SU-DHL-6 (cell line): ENCODE data around the gene GPR26.

Experiments used
- H2AFZ ChIP-seq: fragments of 200-600 bp; sonication (generic); 2 replicates; pipeline ENCODE4 v1.6.1; 2014; ENCODE audit warnings: low read depth, mild to moderate bottlenecking, moderate library complexity, mixed read lengths, antibody characterized with exemption, low read length; ENCODE audit not compliant: severe bottlenecking
- H3F3A ChIP-seq: fragments of 200-600 bp; shearing (Covaris generic); 2 replicates; pipeline ENCODE4 v1.6.0; 2016; ENCODE audit warnings: antibody characterized with exemption, mild to moderate bottlenecking; ENCODE audit not compliant: insufficient read depth
- H3K27ac ChIP-seq: fragments of 200-600 bp; sonication (generic); 2 replicates; pipeline ENCODE4 v1.5.1; 2016; ENCODE audit warnings: low read depth, mild to moderate bottlenecking, low read length, moderate library complexity, mixed read lengths
- H3K27me3 ChIP-seq: fragments of 200-600 bp; sonication (generic), shearing (Covaris generic); 2 replicates; pipeline ENCODE4 v1.6.0; 2014; ENCODE audit warnings: mild to moderate bottlenecking, low read length
- H3K36me3 ChIP-seq: fragments of 200-600 bp; sonication (generic); 2 replicates; pipeline ENCODE4 v1.6.1; 2014; ENCODE audit warnings: mild to moderate bottlenecking, low read length, mixed read lengths
- H3K4me2 ChIP-seq: fragments of 300-600, 200-600 bp; shearing (Covaris generic), sonication (generic); 2 replicates; pipeline ENCODE4 v1.6.0; 2014; ENCODE audit warnings: low read length, low read depth, mild to moderate bottlenecking; ENCODE audit not compliant: poor library complexity, severe bottlenecking
- H3K4me3 ChIP-seq: fragments of 200-600 bp; sonication (generic); 2 replicates; pipeline ENCODE4 v1.5.1; 2014; ENCODE audit warnings: antibody characterized with exemption, low read length, mild to moderate bottlenecking, mixed read lengths; ENCODE audit not compliant: insufficient read depth, poor library complexity, severe bottlenecking
- H3K79me2 ChIP-seq: fragments of 200-600 bp; sonication (generic); 2 replicates; pipeline ENCODE4 v1.6.1; 2014; ENCODE audit warnings: mild to moderate bottlenecking, low read length, moderate library complexity; ENCODE audit not compliant: insufficient read depth
- H3K9ac ChIP-seq: fragments of 200-600 bp; sonication (generic); 2 replicates; pipeline ENCODE4 v1.7.0; 2014; ENCODE audit warnings: mild to moderate bottlenecking, low read length
- H3K9me2 ChIP-seq: fragments of 200-600 bp; sonication (generic); replicated peaks from 2 replicates; pipeline ENCODE4 v1.6.1; 2014; ENCODE audit warnings: low read length; ENCODE audit not compliant: insufficient read depth
- H3K9me3 ChIP-seq: fragments of 200-600 bp; sonication (generic); 2 replicates; pipeline ENCODE4 v1.6.1; 2014; ENCODE audit warnings: low read length, mixed read lengths; ENCODE audit not compliant: insufficient read depth
- H4K20me1 ChIP-seq: fragments of 200-600 bp; sonication (generic); 2 replicates; pipeline ENCODE4 v1.6.1; 2014; ENCODE audit warnings: low read depth, mild to moderate bottlenecking, antibody characterized with exemption, low read length, moderate library complexity, mixed read lengths
- CTCF ChIP-seq: fragments of 200-600 bp; sonication (generic); IDR thresholded peaks from one replicate; pipeline ENCODE4 v1.5.1; 2017; ENCODE audit warnings: antibody characterized with exemption, mild to moderate bottlenecking, low read length, moderate library complexity; ENCODE audit not compliant: insufficient read depth, poor library complexity, severe bottlenecking
- EZH2phosphoT487 ChIP-seq: fragments of 200-600 bp; sonication (generic), shearing (Covaris generic); conservative IDR thresholded peaks from 2 replicates; pipeline ENCODE4 v1.6.1; 2018; ENCODE audit warnings: mild to moderate bottlenecking, antibody characterized with exemption, low read length, moderate library complexity, mixed read lengths

GPR26 gene

GRCh38 chr10:123681285-123681684 lies 15.1 kb downstream of the GPR26 start:
- Histone ChIP-seq H3K4me2 (no peak overlapping the region), H3K79me2 (no peaks in the 10 kb centered on the region), H3K4me3 (no peak overlapping the region), H3K27ac (no peak overlapping the region), H3K9ac (no peak overlapping the region), H3K27me3 (no peaks in the 10 kb centered on the region), H2AFZ (no peak overlapping the region), H4K20me1 (no peaks in the 10 kb centered on the region), H3K36me3 (no peaks in the 10 kb centered on the region), H3K9me2 (no peaks in the 10 kb centered on the region), H3F3A (no peaks in the 10 kb centered on the region), H3K9me3 (no peaks in the 10 kb centered on the region)
- TF ChIP-seq EZH2phosphoT487 (no peak), CTCF (no peak)

GRCh38 chr10:123682477-123682876 lies 16.3 kb downstream of the GPR26 start:
- H3K9ac ChIP-seq, result no peak overlapping the region
- H3K9me3 ChIP-seq, result no peaks in the 10 kb centered on the region
- H3K27me3 ChIP-seq, result no peaks in the 10 kb centered on the region

GRCh38 chr10:123683459-123683858 lies 17.3 kb downstream of the GPR26 start:
- Histone ChIP-seq H3K4me2 (no peak overlapping the region), H3K36me3 (no peaks in the 10 kb centered on the region), H3K4me3 (no peak overlapping the region), H3K79me2 (no peaks in the 10 kb centered on the region), H3K27me3 (no peaks in the 10 kb centered on the region), H3K9ac (no peak overlapping the region), H3F3A (no peaks in the 10 kb centered on the region), H3K27ac (no peak overlapping the region), H3K9me3 (no peaks in the 10 kb centered on the region), H4K20me1 (no peaks in the 10 kb centered on the region), H2AFZ (no peak overlapping the region), H3K9me2 (no peaks in the 10 kb centered on the region)
- no peak for TF ChIP-seq EZH2phosphoT487
- TF ChIP-seq CTCF, result no peak

More at GRCh38 chr10:123682477-123682876, 16.3 kb downstream of the GPR26 start:
- Histone ChIP-seq H3K4me3 (no peak overlapping the region), H3F3A (no peaks in the 10 kb centered on the region), H3K27ac (no peak overlapping the region), H3K4me2 (no peak overlapping the region), H2AFZ (no peak overlapping the region), H4K20me1 (no peaks in the 10 kb centered on the region), H3K9me2 (no peaks in the 10 kb centered on the region), H3K79me2 (no peaks in the 10 kb centered on the region), H3K36me3 (no peaks in the 10 kb centered on the region)
- TF ChIP-seq CTCF (no peak), EZH2phosphoT487 (no peak)

GRCh38 chr10:123683865-123684264 lies 17.7 kb downstream of the GPR26 start:
- H3K4me3 ChIP-seq, result no peak overlapping the region
- H3K9ac ChIP-seq, result no peak overlapping the region
- no peaks in the 10 kb centered on the region for H3K9me2 ChIP-seq
- H3K27ac ChIP-seq, result no peak overlapping the region
- no peaks in the 10 kb centered on the region for H3K27me3 ChIP-seq
- TF ChIP-seq EZH2phosphoT487 (no peak), CTCF (no peak)
- no peak overlapping the region for H3K4me2 ChIP-seq
- H3K9me3 ChIP-seq, result no peaks in the 10 kb centered on the region
- H4K20me1 ChIP-seq, result no peaks in the 10 kb centered on the region
- no peak overlapping the region for H2AFZ ChIP-seq
- no peaks in the 10 kb centered on the region for H3K79me2 ChIP-seq
- no peaks in the 10 kb centered on the region for H3F3A ChIP-seq
- no peaks in the 10 kb centered on the region for H3K36me3 ChIP-seq
